Measurements from ENCODE around the gene METTL26. TPM values are rescaled to one million over a fixed set of nuclear protein-coding genes. Genes with fewer than 3 reads are reported as not detected.

METTL26 gene
- total and polyA plus RNA-seq, 9 of the 15 experiments (the other 6 are each of a cell fraction or from before 2014, with no cell fraction given), result 7.3 to 262 (median 80.9) TPM

GRCh38 chr16:588889-589657 lies 47.0 kb downstream of the METTL26 start (continued):
- peak; percentile 69; the same call in 1 of the 2 replicates for TF ChIP-seq ARID4B (CRISPR knock-in tag; IDR thresholded peaks at IDR 0.05)
- no peak for TF ChIP-seq RREB1 (CRISPR knock-in tag; IDR thresholded peaks at IDR 0.05)
- TF ChIP-seq PRPF4 (IDR thresholded peaks at IDR 0.05; ENCODE audit: insufficient read depth, low read depth, low read length, poor library complexity, severe bottlenecking), result peak; percentile 63
- TF ChIP-seq POLR2A (conservative IDR thresholded peaks at IDR 0.05), result peak; percentile 82
- TF ChIP-seq TEAD2 (tag; IDR thresholded peaks at IDR 0.05), result no peak
- peak; percentile 66 for TF ChIP-seq SIN3B (IDR thresholded peaks at IDR 0.05; ENCODE audit: low read depth)
- TF ChIP-seq GABPB1 (CRISPR knock-in tag; IDR thresholded peaks at IDR 0.05), result peak; percentile 95
- no peak for TF ChIP-seq ZBTB34 (CRISPR knock-in tag; IDR thresholded peaks at IDR 0.05)
- no peak for TF ChIP-seq CBFB (CRISPR knock-in tag; IDR thresholded peaks at IDR 0.05)
- TF ChIP-seq TAF7 (tag; IDR thresholded peaks at IDR 0.05), result no peak
- TF ChIP-seq HDAC1 (IDR thresholded peaks at IDR 0.05), result peak in 1 of 2 experiments; percentile 81; a peak in 2 of 4 replicates
- TF ChIP-seq NCOA6 (IDR thresholded peaks at IDR 0.05), result no peak
- no peak for TF ChIP-seq EHMT2 (IDR thresholded peaks at IDR 0.05)
- no peak for TF ChIP-seq BCL6 (CRISPR knock-in tag; IDR thresholded peaks at IDR 0.05)
- no peak for TF ChIP-seq PHB2 (IDR thresholded peaks at IDR 0.05; ENCODE audit: low read depth)
- TF ChIP-seq ETV6 (IDR thresholded peaks at IDR 0.05; ENCODE audit: borderline replicate concordance in 1 of 2, low read depth in 2 of 2, low read length in 1 of 2), result no peak
- TF ChIP-seq ETV6 (CRISPR knock-in tag; IDR thresholded peaks at IDR 0.05; ENCODE audit: borderline replicate concordance), result no peak
- no peak for TF ChIP-seq PYGO2 (tag; IDR thresholded peaks at IDR 0.05)
